HepG2 (cell line): ENCODE measurements around the gene AADAT. TPM values are rescaled to one million over a fixed set of nuclear protein-coding genes. Genes with fewer than 3 reads are reported as not detected.

ENCODE experiments used
- BCL6 ChIP-seq: IDR thresholded peaks from 2 replicates; pipeline ENCODE4 v1.6.1; 2016; ENCODE audit warnings: missing genetic modification reagents, missing compliant biosample characterization
- CBX5 ChIP-seq: sonication (generic); formaldehyde crosslinking; IDR thresholded peaks from 2 replicates; pipeline ENCODE4 v1.4.0; 2020; ENCODE audit warnings: missing genetic modification reagents, borderline replicate concordance
- CCAR2 ChIP-seq: fragments of 200-400 bp; formaldehyde crosslinking; optimal IDR thresholded peaks from 2 replicates; pipeline ENCODE3; 2018; ENCODE audit warnings: low read depth, mild to moderate bottlenecking, low read length, moderate library complexity
- FOSL1 ChIP-seq: sonication (generic); formaldehyde crosslinking; IDR thresholded peaks from 2 replicates; pipeline ENCODE4 v1.9.0; 2021; ENCODE audit warnings: missing genetic modification reagents, borderline replicate concordance
- HNRNPK ChIP-seq: fragments of 200-400 bp; formaldehyde crosslinking; IDR thresholded peaks from 2 replicates; pipeline ENCODE4 v1.6.1; 2018; ENCODE audit warnings: low read length, low read depth, moderate library complexity, mild to moderate bottlenecking; ENCODE audit not compliant: poor library complexity, severe bottlenecking
- HNRNPUL1 ChIP-seq: fragments of 200-400 bp; formaldehyde crosslinking; IDR thresholded peaks from 2 replicates; pipeline ENCODE4 v1.6.1; 2017; ENCODE audit warnings: low read depth, mild to moderate bottlenecking, low read length, moderate library complexity
- KDM2A ChIP-seq: sonication (generic); formaldehyde crosslinking; IDR thresholded peaks from 2 replicates; pipeline ENCODE4 v1.4.0; 2020; ENCODE audit warnings: low read depth, missing genetic modification reagents, borderline replicate concordance
- KLF15 ChIP-seq: sonication (generic); formaldehyde crosslinking; IDR thresholded peaks from 2 replicates; pipeline ENCODE4 v1.8.1; 2023; ENCODE audit warnings: borderline replicate concordance, mild to moderate bottlenecking, inconsistent platforms, missing genetic modification reagents, mixed read lengths
- KLF6 ChIP-seq: IDR thresholded peaks from 2 replicates; pipeline ENCODE4 v1.8.0; 2016; ENCODE audit warnings: missing biosample characterization, missing genetic modification reagents
- MLLT10 ChIP-seq: sonication (generic); formaldehyde crosslinking; IDR thresholded peaks from 2 replicates; pipeline ENCODE4 v1.4.0; 2020; ENCODE audit warnings: missing genetic modification reagents
- MLX ChIP-seq: IDR thresholded peaks from 2 replicates; pipeline ENCODE4 v1.6.1; 2016
- MYPOP ChIP-seq: sonication (generic); formaldehyde crosslinking; IDR thresholded peaks from 2 replicates; pipeline ENCODE4 v1.8.1; 2023; ENCODE audit warnings: mild to moderate bottlenecking, moderate library complexity, missing genetic modification reagents
- RXRA ChIP-seq: sonication (generic); formaldehyde crosslinking; IDR thresholded peaks from 2 replicates; pipeline ENCODE4 v1.5.1; 2020; ENCODE audit warnings: missing genetic modification reagents
- SIN3A ChIP-seq: IDR thresholded peaks from 2 replicates; pipeline ENCODE4 v1.6.1; 2011; ENCODE audit warnings: low read depth, mild to moderate bottlenecking, control low read depth, low read length, borderline replicate concordance
- ZBTB38 ChIP-seq: sonication (generic); formaldehyde crosslinking; IDR thresholded peaks from 2 replicates; pipeline ENCODE4 v1.5.1; 2020; ENCODE audit warnings: mild to moderate bottlenecking, missing genetic modification reagents
- ZBTB7A ChIP-seq: sonication (generic); formaldehyde crosslinking; IDR thresholded peaks from 2 replicates; pipeline ENCODE4 v1.8.0; 2022; ENCODE audit warnings: mild to moderate bottlenecking, missing genetic modification reagents
- ZNF160 ChIP-seq: sonication (generic); formaldehyde crosslinking; IDR thresholded peaks from 2 replicates; pipeline ENCODE4 v1.8.0; 2022; ENCODE audit warnings: mild to moderate bottlenecking, inconsistent platforms, missing genetic modification reagents
- ZNF225 ChIP-seq: sonication (generic); formaldehyde crosslinking; IDR thresholded peaks from 2 replicates; pipeline ENCODE4 v1.4.0; 2020; ENCODE audit warnings: mild to moderate bottlenecking, missing genetic modification reagents
- ZNF333 ChIP-seq: sonication (generic); formaldehyde crosslinking; IDR thresholded peaks from 2 replicates; pipeline ENCODE4 v1.4.0; 2020; ENCODE audit warnings: mild to moderate bottlenecking, missing genetic modification reagents, borderline replicate concordance
- ZNF530 ChIP-seq: sonication (generic); formaldehyde crosslinking; IDR thresholded peaks from 2 replicates; pipeline ENCODE4 v1.5.0; 2020; ENCODE audit warnings: low read depth, mild to moderate bottlenecking, missing genetic modification reagents
- ZNF652 ChIP-seq: IDR thresholded peaks from 2 replicates; pipeline ENCODE4 v1.6.1; 2016; ENCODE audit warnings: low read depth, borderline replicate concordance
- ZNF704 ChIP-seq: sonication (generic); formaldehyde crosslinking; IDR thresholded peaks from 2 replicates; pipeline ENCODE4 v1.8.1; 2023; ENCODE audit warnings: mild to moderate bottlenecking, inconsistent platforms, moderate library complexity, missing genetic modification reagents, borderline replicate concordance
- ZNF737 ChIP-seq: sonication (generic); formaldehyde crosslinking; IDR thresholded peaks from 2 replicates; pipeline ENCODE4 v1.5.0; 2020; ENCODE audit warnings: missing genetic modification reagents, mild to moderate bottlenecking, borderline replicate concordance
- ZNF772 ChIP-seq: sonication (generic); formaldehyde crosslinking; IDR thresholded peaks from 2 replicates; pipeline ENCODE4 v1.5.0; 2020; ENCODE audit warnings: mild to moderate bottlenecking, missing genetic modification reagents
- ZNF792 ChIP-seq: IDR thresholded peaks from 2 replicates; pipeline ENCODE4 v1.6.1; 2016
- ZSCAN21 ChIP-seq: sonication (generic); formaldehyde crosslinking; IDR thresholded peaks from 2 replicates; pipeline ENCODE4 v1.8.0; 2022; ENCODE audit warnings: mild to moderate bottlenecking, missing genetic modification reagents, moderate library complexity, borderline replicate concordance
- ZUFSP ChIP-seq: sonication (generic); formaldehyde crosslinking; IDR thresholded peaks from 2 replicates; pipeline ENCODE4 v1.9.0; 2021; ENCODE audit warnings: missing genetic modification reagents, mild to moderate bottlenecking, borderline replicate concordance
- polyA plus RNA-seq, 8 experiments: library from polyadenylated mRNA; depleted of rRNA in 3 of 8; stranded (reverse) in 7 of 8; unstranded in 1 of 8; fragments of >200 nt; fragmentation: Illumina TruSeq in 4 of 8; extraction: Trizol in 4 of 8; gene quantifications; 2 replicates each; pipeline versions ENCODE4 v1.2.1 to v1.2.3, GENCODE V29; 2011 to 2016; ENCODE audit warnings: low read depth in 4 of 8, missing spikeins in 1 of 8, mixed read lengths in 1 of 8; ENCODE audit not compliant: insufficient read depth in 1 of 8
- total RNA-seq, 5 experiments: library from RNA; depleted of rRNA; stranded (reverse); fragments of >200 nt; fragmentation: Illumina TruSeq; extraction: Trizol; gene quantifications; 2 replicates each; pipeline ENCODE4 v1.2.3, GENCODE V29; 2016; ENCODE audit warnings: low read depth in 1 of 5

The AADAT gene
- total and polyA plus RNA-seq, 2 of the 13 experiments (the other 11 are each of a cell fraction or from before 2014, with no cell fraction given) = 6.1 to 9.1 TPM

- no peak for TF ChIP-seq HNRNPUL1
- peak; percentile 50; the same call in 1 of the 2 replicates for TF ChIP-seq ZNF160 (CRISPR knock-in tag)
- TF ChIP-seq ZSCAN21 (CRISPR knock-in tag) = 0 out of 2 replicates have a peak, but pooled peaks have one; percentile 60
- TF ChIP-seq ZNF530 (CRISPR knock-in tag) = no peak
- no peak for TF ChIP-seq ZBTB7A (CRISPR knock-in tag)
- TF ChIP-seq ZNF792 (CRISPR knock-in tag) = no peak
- no peak for TF ChIP-seq ZNF704 (CRISPR knock-in tag)
- no peak for TF ChIP-seq FOSL1 (CRISPR knock-in tag)
- TF ChIP-seq KLF6 = no peak
- TF ChIP-seq RXRA (CRISPR knock-in tag) = no peak
- TF ChIP-seq KDM2A (CRISPR knock-in tag) = peak; percentile 45; the same call in 1 of the 2 replicates
- no peak for TF ChIP-seq CCAR2
- TF ChIP-seq SIN3A = no peak
- no peak for TF ChIP-seq CBX5 (CRISPR knock-in tag)
- TF ChIP-seq ZNF652 = no peak
- TF ChIP-seq ZNF225 (CRISPR knock-in tag) = no peak
- no peak for TF ChIP-seq MLX (CRISPR knock-in tag)
- TF ChIP-seq ZNF737 = no peak
- no peak for TF ChIP-seq HNRNPK
- no peak for TF ChIP-seq ZNF333
- no peak for TF ChIP-seq BCL6 (CRISPR knock-in tag)
- no peak for TF ChIP-seq ZNF772 (CRISPR knock-in tag)
- TF ChIP-seq MLLT10 = no peak
- TF ChIP-seq ZBTB38 (CRISPR knock-in tag) = no peak
- TF ChIP-seq KLF15 (CRISPR knock-in tag) = no peak
- TF ChIP-seq ZUFSP (CRISPR knock-in tag) = no peak
- peak; percentile 100 for TF ChIP-seq MYPOP (CRISPR knock-in tag)
These were observed 63.3 kb downstream of the AADAT start, which contains the start of gene MFAP3L (continued) for GRCh38 chr4:170026253-170027021.
